Left kidney (tissue), 2 donors: ENCODE data around the gene KRTAP9-1. TPM values are rescaled to one million over a fixed set of nuclear protein-coding genes. Genes with fewer than 3 reads are reported as not detected.
"Not testable (repeated sequence)": the region's sequence is repeated elsewhere in the genome, so short reads cannot be mapped to it uniquely, and the experiment has no call there.

Experiments used
- DNase-seq: peaks from one replicate; pipeline ENCODE4 v3.0.0-alpha.2; 2013
- polyA plus RNA-seq: library from polyadenylated mRNA; unstranded; fragments of 120-200 nt; gene quantifications from one replicate; pipeline ENCODE4 v1.2.1, GENCODE V29; 2013; ENCODE audit not compliant: insufficient read length

Gene KRTAP9-1
- polyA plus RNA-seq, 1 donor, result not detected

- no peak for DNase-seq
Measured at GRCh38 chr17:41178843-41179616, 10.7 kb upstream of the KRTAP9-1 start.

- no peak for DNase-seq
Measured at GRCh38 chr17:41184480-41184961, 5.2 kb upstream of the KRTAP9-1 start, which contains the start of gene KRTAP4-1. TSS of gene KRTAP4-1 (minus strand) at chr17:41184911. CDS start at chr17:41184854, 57 bp downstream.

- no peak for DNase-seq
Measured at GRCh38 chr17:41185001-41185400, 4.7 kb upstream of the KRTAP9-1 start.

GRCh38 chr17:41186872-41187271 is 2.8 kb upstream of the KRTAP9-1 start:
- no peak for DNase-seq

GRCh38 chr17:41190328-41190727 is 641 bp downstream of the KRTAP9-1 start:
- no peak for DNase-seq

DNA sequence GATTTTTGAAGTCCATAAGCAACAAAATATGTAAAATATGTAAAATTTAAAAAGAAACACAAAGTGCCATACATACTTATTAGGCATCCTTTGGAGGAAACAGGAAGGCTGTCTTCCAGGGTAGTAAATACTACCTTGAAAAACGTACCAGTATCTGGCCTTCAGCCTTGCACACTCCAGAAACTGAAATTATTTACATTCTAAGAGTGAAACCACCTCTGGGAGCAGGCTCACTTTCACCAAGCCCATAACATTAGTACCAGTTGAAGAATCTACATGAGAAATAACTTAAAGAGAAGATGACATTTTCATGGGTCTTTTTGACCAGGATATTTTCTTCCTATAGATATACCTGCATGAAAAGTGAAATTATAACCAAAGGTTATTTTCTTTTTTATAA is 6.4 kb downstream of the KRTAP9-1 start:
- DNase-seq, result no peak

DNA sequence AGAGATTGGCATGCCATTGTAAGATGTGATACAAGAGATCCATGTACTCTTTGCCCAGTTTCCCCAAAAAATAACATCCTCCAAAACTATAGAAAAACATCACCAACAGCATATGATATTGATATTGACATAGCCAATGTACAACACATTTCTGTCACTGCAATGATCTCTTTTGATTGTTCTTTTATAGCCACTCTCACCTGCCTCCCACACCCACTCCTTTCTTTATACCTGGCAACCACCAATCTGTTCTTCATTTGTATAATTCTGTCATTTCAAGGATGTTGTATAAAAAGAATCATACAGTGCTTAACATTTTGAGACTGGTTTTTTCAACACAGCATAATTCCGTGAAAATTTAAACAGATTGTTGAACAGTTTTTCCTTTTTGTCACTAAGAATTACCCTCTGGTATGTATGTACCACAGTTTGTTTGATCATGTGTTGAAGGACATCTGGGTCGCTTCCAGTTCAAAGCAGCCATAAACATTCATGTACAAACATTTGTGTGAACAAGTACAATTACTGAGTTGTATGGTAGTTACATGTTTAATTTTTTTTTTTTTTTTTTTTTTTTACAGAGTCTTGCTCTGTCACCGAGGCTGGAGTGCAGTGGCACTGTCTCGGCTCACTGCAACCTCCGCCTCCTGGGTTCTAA is 9.9 kb downstream of the KRTAP9-1 start:
- DNase-seq, result no peak

DNA sequence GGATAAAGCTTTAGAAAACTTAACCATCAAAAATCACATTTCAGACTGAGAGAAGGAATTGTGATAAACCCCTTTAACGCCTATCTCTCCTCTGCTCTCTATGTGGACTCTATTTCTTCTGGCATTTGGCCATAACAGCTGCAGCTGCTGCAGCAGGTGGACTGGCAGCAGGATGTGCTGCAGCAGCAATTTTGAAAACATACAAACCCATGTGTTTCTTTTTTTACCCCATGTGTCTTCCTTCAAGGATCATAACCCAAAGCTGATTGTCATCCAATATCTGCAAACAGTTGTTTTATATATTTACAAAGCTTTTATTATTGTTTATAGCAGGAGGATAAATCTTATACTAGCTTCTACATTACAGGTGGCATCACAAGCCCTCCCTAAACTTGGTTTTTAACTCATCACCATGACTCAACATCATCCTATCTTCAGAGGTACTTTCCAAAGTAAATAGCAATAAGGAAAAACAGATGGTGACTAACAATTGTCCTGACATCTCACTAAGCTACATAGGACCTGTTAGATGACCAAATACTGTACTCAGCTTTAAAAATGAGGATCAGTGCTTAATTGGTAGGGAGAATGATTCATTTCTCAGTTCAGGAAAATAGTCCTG is 22.3 kb downstream of the KRTAP9-1 start:
- DNase-seq, result no peak

DNA sequence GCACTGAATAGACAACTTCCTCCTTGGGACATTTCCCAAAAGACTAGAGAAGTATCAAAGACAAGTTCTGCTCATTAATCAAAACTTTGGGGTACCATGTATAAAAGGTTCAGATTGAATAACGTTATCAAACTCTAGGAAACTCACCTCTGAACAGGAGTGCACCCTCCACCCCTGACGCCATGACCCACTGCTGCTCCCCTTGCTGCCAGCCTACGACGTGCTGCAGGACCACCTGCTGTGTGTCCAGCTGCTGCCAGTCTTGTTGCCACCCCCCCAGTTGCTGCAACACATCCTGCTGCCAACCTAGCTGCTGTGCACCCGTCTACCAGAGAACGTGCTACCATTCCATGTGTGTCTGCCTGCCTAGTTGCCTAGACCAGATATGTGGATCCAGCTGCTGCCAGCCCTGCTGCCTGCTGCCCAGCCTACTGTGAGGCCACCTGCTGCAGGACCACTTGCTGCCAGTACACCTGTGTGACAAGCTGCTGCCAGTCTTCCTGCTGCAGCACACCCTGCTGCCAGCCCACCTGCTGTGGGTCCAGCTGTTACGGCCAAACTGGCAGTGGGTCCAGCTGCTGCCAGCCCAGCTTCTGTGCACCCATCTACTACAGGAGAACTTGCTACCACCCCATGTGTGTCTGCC is 23.0 kb downstream of the KRTAP9-1 start:
- DNase-seq, result no peak

GRCh38 chr17:41215681-41216080 is 26.0 kb downstream of the KRTAP9-1 start:
- no peak for DNase-seq

- DNase-seq, result no peak
Measured at GRCh38 chr17:41223821-41224220, 34.1 kb downstream of the KRTAP9-1 start.

DNA sequence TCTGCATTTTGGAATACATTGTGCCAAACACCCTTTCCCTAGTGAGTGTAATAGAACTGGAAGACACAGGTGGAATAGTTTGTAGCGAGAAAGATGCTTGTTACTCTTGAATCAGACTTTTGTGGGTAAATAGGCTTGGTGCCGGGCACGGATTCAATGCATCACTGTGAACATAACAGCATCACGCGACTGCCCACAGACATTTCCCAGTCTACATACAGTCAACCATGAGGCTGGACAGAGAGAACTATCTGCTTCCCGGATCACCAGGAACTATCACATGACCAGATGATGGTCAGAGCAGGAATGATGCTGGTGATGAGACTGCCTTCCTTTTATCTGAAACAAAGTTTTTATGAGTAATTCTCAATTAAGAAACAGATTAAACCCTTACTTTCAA is 36.4 kb downstream of the KRTAP9-1 start:
- DNase-seq, result no peak

DNA sequence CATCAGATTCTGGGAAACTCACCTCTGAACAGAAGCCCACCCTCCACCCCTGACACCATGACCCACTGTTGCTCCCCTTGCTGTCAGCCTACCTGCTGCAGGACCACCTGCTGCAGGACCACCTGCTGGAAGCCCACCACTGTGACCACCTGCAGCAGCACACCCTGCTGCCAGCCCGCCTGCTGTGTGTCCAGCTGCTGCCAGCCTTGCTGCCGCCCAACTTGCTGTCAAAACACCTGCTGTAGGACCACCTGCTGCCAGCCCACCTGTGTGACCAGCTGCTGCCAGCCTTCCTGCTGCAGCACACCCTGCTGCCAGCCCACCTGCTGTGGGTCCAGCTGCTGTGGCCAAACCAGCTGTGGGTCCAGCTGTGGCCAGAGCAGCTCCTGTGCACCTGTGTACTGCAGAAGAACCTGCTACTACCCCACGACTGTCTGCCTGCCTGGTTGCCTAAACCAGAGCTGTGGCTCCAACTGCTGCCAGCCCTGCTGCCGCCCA is 37.0 kb downstream of the KRTAP9-1 start, which contains the start of gene KRTAP9-2:
KRTAP9-2 (plus strand) TSS at position 51 of the 498 bp plus-strand sequence; CDS start at position 58, 7 bp downstream.
- DNase-seq, result not testable (repeated sequence)

DNA sequence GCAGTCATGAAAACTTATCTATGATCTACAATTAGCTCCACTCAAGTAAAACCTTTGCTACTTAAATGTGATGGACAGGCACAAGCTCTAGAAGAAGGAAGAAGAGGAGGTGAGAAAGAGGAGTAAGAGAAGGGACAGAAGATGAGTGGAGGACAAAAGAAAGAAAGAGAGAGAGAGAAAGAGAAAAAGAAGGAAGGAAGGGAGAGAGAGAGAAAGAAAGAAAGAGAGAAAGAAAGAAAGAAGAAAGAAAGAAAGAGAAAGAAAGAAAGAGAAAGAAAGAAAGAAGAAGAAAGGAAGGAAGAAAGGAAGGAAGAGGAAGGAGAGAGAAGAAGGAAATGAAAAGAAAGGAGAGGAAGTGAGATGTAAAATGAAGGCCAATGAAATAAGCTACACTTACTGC is 40.4 kb downstream of the KRTAP9-1 start:
- no peak for DNase-seq

DNA sequence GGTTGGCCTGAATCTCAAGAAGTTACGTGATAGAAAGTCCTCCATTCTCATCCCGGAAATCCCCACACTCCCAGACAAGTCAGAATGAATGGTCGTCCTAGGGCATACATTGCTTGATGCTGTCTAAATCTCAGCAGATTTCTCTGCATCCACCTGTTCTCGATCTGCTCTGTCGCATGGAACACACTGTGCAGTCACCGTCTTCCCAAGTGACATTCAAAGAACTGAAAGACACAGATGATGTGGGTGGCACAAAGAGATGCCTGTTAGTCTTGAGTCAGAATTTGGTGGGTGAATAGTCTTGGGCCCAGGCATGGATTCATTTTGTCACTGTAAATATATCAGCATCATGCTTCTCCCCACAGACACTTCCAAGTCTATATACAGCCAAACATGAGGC is 42.0 kb downstream of the KRTAP9-1 start:
- no peak for DNase-seq

GRCh38 chr17:41232399-41233105 is 42.9 kb downstream of the KRTAP9-1 start, which contains the start of gene KRTAP9-3:
TSS of gene KRTAP9-3 (plus strand) at chr17:41232449. CDS start at chr17:41232502, 53 bp downstream.
- DNase-seq, result not testable (repeated sequence)

DNA sequence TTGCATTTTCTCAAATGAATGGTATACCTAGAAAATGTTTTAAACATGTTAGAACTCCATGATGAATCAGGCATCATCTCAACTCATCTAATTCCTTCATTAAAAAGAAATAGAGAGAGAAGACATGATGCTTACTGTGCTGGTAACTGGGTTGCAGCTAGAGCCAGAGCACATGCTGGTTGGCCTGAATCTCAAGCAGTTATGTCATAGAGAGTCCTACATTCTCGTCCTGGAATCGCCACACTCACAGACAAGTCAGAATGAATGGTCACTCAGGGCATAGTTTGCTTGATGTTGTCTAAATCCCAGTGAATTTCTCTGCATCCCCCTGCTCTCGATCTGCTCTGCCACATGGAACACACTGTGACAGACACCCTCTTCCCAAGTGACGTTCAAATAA is 47.4 kb downstream of the KRTAP9-1 start:
- DNase-seq, result not testable (repeated sequence)

GRCh38 chr17:41237949-41238437 is 48.3 kb downstream of the KRTAP9-1 start, which contains the start of gene KRTAP9-8:
TSS of gene KRTAP9-8 (plus strand) at chr17:41237999. CDS start at chr17:41238052, 53 bp downstream.
- DNase-seq, result not testable (repeated sequence)
